Peyer's patch (tissue), 4 donors: Measurements from ENCODE around the gene GGA3.

Experiments
- POLR2A ChIP-seq, 2 donors: fragments of 450-650 bp; IDR thresholded peaks; one replicate each; pipeline ENCODE4 v1.5.1; 2017; ENCODE audit warnings: antibody characterized with exemption in 2 of 2, mild to moderate bottlenecking in 2 of 2, moderate library complexity in 2 of 2
- TF ChIP-seq, protein P1 (sequence below), 6 experiments: fragments of 450-650 bp in 4 of 6; fragments of 200-600 bp in 2 of 6; sonication (generic) in 1 of 6; IDR thresholded peaks; one replicate each; pipeline ENCODE4 v1.5.1; 2017 to 2019; ENCODE audit warnings: antibody characterized with exemption in 6 of 6, mild to moderate bottlenecking in 3 of 6, moderate library complexity in 1 of 6

DNA sequence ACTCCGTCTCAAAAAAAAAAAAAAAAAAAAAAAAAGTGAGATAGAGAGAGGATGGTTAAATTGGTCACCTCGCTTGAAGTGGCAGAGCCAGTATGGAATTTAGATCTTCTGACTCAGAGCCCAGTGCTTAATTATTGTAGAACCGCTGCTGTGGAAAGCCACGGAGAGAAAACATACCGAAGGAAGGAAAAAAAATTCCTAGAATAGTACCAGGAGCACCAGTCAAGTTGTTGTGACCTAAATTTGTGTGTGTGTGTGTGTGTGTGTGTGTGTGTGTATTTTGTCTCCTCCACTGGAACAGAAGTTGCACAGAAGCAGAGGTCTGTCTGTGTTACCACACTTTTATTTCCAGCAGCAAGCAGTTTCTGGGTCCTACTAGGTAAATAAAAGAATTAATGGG lies 66.5 kb downstream of the GGA3 start:
- TF ChIP-seq, protein P1, sequence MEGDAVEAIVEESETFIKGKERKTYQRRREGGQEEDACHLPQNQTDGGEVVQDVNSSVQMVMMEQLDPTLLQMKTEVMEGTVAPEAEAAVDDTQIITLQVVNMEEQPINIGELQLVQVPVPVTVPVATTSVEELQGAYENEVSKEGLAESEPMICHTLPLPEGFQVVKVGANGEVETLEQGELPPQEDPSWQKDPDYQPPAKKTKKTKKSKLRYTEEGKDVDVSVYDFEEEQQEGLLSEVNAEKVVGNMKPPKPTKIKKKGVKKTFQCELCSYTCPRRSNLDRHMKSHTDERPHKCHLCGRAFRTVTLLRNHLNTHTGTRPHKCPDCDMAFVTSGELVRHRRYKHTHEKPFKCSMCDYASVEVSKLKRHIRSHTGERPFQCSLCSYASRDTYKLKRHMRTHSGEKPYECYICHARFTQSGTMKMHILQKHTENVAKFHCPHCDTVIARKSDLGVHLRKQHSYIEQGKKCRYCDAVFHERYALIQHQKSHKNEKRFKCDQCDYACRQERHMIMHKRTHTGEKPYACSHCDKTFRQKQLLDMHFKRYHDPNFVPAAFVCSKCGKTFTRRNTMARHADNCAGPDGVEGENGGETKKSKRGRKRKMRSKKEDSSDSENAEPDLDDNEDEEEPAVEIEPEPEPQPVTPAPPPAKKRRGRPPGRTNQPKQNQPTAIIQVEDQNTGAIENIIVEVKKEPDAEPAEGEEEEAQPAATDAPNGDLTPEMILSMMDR (IDR thresholded peaks at IDR 0.05): no peak
- no peak for TF ChIP-seq POLR2A (IDR thresholded peaks at IDR 0.05)
